Measurements from ENCODE around the gene ADGRF3. TPM values are rescaled to one million over a fixed set of nuclear protein-coding genes. Genes with fewer than 3 reads are reported as not detected.

Gene ADGRF3
- total RNA-seq, 4 donors from 2014 or later: under 0.01 TPM; not detected in 3

DNA sequence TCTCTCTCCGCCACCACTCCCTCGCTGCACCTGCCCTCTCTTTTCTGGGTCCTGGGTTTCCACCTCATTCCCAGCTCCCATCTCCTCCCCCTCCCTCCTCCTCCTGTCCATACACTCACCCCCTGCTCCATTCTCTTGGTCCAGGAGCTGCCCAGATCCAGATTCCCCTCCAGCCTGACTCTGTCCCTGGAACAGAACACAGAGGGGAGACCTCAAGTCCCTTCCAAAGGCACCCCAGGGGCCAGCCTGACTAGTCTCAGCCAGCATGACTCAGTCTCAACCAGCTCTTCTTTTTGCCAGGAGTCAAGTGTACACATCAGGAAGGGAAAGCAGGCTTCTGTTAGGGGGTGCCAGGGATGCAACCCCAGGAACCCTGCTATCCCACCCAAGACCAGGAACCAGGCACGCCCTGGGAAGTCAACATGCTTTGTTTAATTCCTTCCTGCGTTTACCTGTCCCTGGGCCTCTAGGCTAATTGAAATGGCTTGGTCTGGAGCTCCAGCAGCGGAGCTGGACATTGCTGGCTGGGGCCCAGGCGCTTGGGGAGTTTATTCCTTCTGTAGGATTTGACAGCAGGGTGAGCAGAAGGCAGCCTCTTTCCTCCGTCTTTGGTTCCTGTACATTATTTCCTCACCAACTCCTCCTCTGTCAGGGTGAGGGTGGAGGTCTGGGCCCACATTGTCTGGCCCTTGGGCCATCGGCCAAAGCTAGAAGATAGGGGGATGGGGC lies 29.0 kb downstream of the ADGRF3 start:
- no peaks in the 10 kb centered on the region for H3K4me1 ChIP-seq
- TF ChIP-seq, protein P1, sequence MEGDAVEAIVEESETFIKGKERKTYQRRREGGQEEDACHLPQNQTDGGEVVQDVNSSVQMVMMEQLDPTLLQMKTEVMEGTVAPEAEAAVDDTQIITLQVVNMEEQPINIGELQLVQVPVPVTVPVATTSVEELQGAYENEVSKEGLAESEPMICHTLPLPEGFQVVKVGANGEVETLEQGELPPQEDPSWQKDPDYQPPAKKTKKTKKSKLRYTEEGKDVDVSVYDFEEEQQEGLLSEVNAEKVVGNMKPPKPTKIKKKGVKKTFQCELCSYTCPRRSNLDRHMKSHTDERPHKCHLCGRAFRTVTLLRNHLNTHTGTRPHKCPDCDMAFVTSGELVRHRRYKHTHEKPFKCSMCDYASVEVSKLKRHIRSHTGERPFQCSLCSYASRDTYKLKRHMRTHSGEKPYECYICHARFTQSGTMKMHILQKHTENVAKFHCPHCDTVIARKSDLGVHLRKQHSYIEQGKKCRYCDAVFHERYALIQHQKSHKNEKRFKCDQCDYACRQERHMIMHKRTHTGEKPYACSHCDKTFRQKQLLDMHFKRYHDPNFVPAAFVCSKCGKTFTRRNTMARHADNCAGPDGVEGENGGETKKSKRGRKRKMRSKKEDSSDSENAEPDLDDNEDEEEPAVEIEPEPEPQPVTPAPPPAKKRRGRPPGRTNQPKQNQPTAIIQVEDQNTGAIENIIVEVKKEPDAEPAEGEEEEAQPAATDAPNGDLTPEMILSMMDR (IDR thresholded peaks at IDR 0.05): no peak
- TF ChIP-seq POLR2A (IDR thresholded peaks at IDR 0.05): no peak
- TF ChIP-seq EP300 (IDR thresholded peaks at IDR 0.05): no peak
- WGBS, 2 donors: 87 to 89% methylated on average over 8 of the region's 8 CpGs
- no peak for DNase-seq (ENCODE audit: low spot score in 2 of 2)
- no peak overlapping the region for H3K27ac ChIP-seq
- no peaks in the 10 kb centered on the region for H3K9me3 ChIP-seq
- no peak overlapping the region for H3K4me3 ChIP-seq
- no peaks in the 10 kb centered on the region for H3K27me3 ChIP-seq
- no peaks in the 10 kb centered on the region for H3K36me3 ChIP-seq

DNA sequence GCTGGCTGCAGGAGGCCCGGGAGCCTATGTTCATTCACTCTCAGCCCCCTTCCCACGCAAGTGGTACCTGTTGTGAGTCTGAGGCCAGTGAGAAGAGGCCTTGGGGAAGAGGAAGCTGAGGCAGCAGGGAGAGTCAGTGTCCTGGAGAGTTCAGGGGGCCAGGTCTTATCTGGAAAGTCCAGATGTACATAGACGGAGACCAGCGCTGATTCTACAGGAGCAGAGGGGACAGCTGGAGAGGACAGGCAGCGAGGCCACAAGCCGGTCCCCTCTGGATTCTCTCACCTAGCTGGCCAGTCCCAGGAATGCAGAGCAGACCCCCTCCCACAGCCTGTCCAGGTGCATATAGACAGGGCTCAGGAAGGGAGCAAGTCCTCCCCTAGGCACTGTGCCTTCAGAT lies 29.7 kb downstream of the ADGRF3 start:
- no peaks in the 10 kb centered on the region for H3K27me3 ChIP-seq
- 81 to 90% methylated on average over 6 of the region's 6 CpGs for WGBS, 2 donors
- no peak overlapping the region for H3K27ac ChIP-seq
- no peaks in the 10 kb centered on the region for H3K36me3 ChIP-seq
- no peak for DNase-seq (ENCODE audit: low spot score in 2 of 2)
- no peaks in the 10 kb centered on the region for H3K9me3 ChIP-seq
- TF ChIP-seq, protein P1 (IDR thresholded peaks at IDR 0.05): no peak
- no peak for TF ChIP-seq EP300 (IDR thresholded peaks at IDR 0.05)
- TF ChIP-seq POLR2A (IDR thresholded peaks at IDR 0.05): no peak
- no peaks in the 10 kb centered on the region for H3K4me1 ChIP-seq
- no peak overlapping the region for H3K4me3 ChIP-seq

DNA sequence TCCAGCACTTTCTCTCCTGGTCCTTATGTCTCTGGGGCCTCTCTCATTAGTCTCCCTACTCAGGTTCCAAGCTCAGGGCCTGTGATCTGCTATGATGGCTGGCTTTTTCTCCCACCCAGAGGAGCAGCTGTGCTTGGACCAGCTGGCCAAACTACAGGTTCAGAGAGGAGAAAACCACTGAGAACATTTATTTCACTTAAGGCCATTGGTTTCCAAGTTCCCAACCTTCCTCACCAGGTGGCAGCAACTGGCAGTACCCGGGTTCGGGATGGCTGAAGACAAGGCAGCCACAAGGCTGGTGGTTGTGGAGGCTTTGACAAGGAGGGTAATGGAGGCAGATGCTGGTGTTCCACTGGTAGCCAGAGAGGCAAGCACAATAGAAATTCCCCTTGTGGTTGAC lies 30.5 kb downstream of the ADGRF3 start:
- WGBS, 2 donors: 44 to 50% methylated on average over 2 of the region's 2 CpGs
- H3K9me3 ChIP-seq: no peaks in the 10 kb centered on the region
- H3K27me3 ChIP-seq: no peaks in the 10 kb centered on the region
- TF ChIP-seq POLR2A (IDR thresholded peaks at IDR 0.05) (no peak), EP300 (IDR thresholded peaks at IDR 0.05) (no peak)
- TF ChIP-seq, protein P1 (IDR thresholded peaks at IDR 0.05): no peak
- H3K4me1 ChIP-seq: no peaks in the 10 kb centered on the region
- DNase-seq (ENCODE audit: low spot score in 2 of 2): no peak
- H3K36me3 ChIP-seq: no peaks in the 10 kb centered on the region
- H3K4me3 ChIP-seq: no peak overlapping the region
- H3K27ac ChIP-seq: no peak overlapping the region

DNA sequence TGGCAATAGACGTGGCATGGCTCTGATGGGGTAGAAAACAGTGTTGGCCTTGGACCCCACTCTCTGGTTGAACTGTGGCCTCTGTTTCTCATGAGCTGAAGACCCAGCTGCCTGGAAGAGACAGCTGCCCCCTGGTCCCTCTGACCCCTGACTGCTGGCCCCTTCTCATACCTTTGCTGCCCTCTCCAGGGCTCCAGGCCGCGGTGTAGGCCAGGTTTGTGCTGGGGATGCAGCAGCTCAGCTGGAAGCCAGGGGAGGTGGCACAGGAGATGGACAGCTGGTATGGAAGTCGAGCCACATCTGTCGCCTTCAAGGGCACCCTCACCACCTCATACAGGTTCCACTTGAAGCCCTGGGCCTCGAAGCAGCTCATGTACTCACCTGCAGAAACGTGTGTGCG lies 32.3 kb downstream of the ADGRF3 start:
- 79 to 82% methylated on average over 3 to 6 of the region's 8 CpGs for WGBS, 2 donors
- Histone ChIP-seq H3K4me3 (no peak overlapping the region), H3K27ac (no peak overlapping the region), H3K36me3 (peaks cover 0 to 4% (median 0%) of the 10 kb centered on the region in 3 donors), H3K9me3 (no peaks in the 10 kb centered on the region), H3K4me1 (no peaks in the 10 kb centered on the region), H3K27me3 (no peaks in the 10 kb centered on the region)
- DNase-seq (ENCODE audit: low spot score in 2 of 2): no peak
- TF ChIP-seq, protein P1 (IDR thresholded peaks at IDR 0.05): no peak
- no peak for TF ChIP-seq EP300 (IDR thresholded peaks at IDR 0.05)
- TF ChIP-seq POLR2A (IDR thresholded peaks at IDR 0.05): no peak

DNA sequence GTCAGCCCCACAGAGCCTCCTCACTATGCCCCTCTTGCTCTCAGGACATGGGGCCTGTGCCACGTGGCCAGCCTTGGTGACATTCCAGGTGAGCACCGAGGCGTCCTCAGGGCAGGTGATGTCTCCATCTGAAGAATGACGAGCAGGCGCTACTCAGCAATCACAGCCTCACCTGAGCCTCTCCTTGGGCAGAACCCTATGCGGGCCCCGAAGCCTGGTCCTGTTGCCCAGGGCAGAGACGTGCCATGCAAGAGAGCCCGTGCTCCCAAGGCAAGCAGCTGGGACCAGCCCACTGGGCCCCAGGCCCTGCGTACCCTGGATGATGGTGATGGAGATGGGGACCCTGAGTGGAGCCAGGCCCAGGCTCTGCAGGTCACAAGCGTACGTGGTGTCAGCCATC lies 33.1 kb downstream of the ADGRF3 start:
- TF ChIP-seq EP300 (IDR thresholded peaks at IDR 0.05): no peak
- no peak for TF ChIP-seq POLR2A (IDR thresholded peaks at IDR 0.05)
- TF ChIP-seq, protein P1 (IDR thresholded peaks at IDR 0.05): no peak
- 86 to 87% methylated on average over 7 to 9 of the region's 12 CpGs for WGBS, 2 donors
- peaks cover 0 to 4% (median 0%) of the 10 kb centered on the region in 3 donors for H3K36me3 ChIP-seq
- H3K4me3 ChIP-seq: no peak overlapping the region
- H3K9me3 ChIP-seq: no peaks in the 10 kb centered on the region
- H3K27ac ChIP-seq: no peak overlapping the region
- no peak for DNase-seq (ENCODE audit: low spot score in 2 of 2)
- H3K4me1 ChIP-seq: no peaks in the 10 kb centered on the region
- H3K27me3 ChIP-seq: no peaks in the 10 kb centered on the region
